ENCODE results near the gene ATF6.

Gene ATF6

DNA sequence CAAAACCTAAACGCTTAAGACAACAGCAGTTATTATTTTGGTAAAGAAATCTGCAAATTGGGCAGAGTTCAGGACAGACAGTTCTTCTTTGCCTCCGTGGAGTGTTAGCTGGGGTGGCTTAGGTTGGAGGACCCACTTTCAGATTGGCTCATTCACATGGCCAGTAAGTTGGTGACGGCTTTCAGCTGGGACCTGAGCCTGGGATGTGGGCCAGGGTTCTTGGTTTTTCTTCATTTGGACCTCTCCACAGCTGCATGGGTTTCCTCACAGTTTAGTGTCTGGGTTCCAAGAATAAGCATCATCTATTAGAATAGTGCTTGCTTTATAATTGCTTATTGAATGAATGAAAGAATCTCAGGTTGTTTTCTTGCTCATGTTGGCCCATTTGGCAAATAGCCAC lies 72.2 kb downstream of the ATF6 start:
- DNase-seq, result no peak

- DNase-seq, result no peak
These were observed 72.8 kb downstream of the ATF6 start for GRCh38 chr1:161838885-161839284.

DNA sequence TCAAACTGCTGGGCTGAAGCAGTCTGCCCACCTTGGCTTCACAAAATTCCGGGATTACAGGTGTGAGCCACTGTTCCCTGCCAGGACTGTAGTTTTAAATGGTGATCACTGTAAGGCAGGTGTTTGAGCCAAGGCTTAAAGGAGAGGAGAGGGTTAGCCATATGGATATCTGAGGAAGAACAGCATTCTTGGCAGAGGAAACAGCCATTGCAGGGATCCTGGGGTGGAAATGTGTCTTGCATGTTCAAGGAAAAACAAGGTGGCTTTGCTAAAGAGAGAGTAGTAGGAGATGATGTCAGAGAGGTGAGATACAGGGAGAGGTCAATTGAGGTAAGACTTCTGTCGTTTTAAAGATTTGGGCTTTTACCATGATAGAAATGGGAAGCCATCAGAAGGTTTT lies 73.5 kb downstream of the ATF6 start:
- no peak for DNase-seq

DNA sequence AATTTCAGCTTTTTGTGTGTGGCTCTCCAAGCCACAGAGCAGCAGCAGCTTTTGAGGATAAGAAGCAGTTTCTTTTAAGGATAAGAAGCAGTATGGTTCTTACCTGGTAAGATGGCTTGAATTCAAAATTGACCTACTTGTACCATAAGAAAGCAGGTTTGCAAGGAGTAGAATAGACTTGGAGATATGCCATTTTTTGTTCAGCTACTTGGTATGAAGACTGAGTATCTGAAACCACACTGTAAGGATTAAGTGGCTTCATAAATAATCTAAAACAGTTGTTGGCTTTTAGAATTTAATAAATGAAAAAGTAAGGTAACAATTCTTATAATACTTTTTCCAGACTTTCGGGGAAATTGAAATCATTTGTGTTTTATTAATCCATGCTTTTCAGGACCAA lies 74.2 kb downstream of the ATF6 start:
- DNase-seq, result no peak

GRCh38 chr1:161843156-161843555 lies 77.0 kb downstream of the ATF6 start:
- DNase-seq, result no peak

DNA sequence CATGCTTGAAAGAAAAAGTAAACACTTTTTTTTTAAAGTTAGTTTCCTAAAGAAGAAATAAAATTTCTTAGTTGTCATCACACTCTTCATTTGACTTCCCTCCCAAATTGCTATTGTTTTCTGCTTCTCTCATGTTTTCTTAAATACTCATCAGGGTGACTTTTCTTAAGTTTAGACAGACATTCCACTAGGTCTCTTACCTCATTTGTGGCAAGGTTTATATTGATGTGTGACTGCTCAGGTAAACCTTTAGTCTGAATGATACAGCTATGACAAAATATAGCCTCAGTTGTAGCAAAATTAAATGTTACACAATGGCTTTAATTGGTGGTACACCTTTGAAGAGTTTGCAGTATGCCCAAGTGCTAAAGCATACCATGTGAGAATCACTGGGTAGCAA lies 78.6 kb downstream of the ATF6 start:
- DNase-seq, result no peak

GRCh38 chr1:161848676-161849075 lies 82.6 kb downstream of the ATF6 start:
- no peak for DNase-seq

- DNase-seq, result no peak
These were observed 83.4 kb downstream of the ATF6 start for GRCh38 chr1:161849518-161849917.

DNA sequence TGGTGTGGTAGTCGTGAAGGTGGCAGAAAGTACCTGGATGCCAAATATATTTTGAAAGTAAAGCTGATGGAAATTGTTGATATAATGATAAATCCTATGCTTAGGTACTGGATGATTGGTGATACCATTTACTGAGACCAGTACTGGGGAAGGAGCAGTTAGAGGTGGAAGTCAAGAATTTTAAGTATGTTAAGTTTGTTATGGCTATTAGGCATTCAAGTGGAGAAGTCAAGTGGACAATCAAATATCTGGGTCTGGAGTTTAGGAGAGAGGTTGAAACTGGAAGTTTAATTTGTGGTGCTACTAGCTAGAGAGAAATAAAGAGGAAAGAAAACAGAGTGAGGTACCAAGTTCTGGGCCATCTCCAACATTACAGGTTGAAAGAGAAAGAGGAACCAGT lies 89.1 kb downstream of the ATF6 start:
- no peak for DNase-seq

DNA sequence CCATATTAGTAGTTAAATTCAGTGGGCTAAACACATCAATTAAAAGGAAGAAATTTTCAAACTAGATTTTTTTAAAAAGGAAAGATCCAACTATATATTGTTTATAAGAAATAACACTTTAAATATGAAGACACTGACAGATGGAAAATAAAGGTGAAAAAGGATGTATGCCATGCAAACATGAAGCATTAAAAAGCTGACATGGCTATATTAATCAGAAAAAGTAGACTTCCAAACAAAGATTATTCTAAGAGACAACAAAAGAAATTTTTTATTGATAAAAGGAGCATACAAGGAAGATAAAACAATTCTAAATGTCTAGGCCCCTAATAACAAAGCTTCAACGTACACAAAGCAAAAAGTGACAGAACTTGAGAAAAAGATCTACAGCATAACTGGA lies 92.2 kb downstream of the ATF6 start:
- DNase-seq, result no peak

- no peak for DNase-seq
These were observed 97.4 kb downstream of the ATF6 start for GRCh38 chr1:161863549-161863948.

GRCh38 chr1:161864577-161864976 lies 98.5 kb downstream of the ATF6 start:
- DNase-seq, result no peak

- no peak for DNase-seq
These were observed 100.1 kb downstream of the ATF6 start for GRCh38 chr1:161866241-161866640.

GRCh38 chr1:161868832-161869231 lies 102.7 kb downstream of the ATF6 start:
- no peak for DNase-seq

DNA sequence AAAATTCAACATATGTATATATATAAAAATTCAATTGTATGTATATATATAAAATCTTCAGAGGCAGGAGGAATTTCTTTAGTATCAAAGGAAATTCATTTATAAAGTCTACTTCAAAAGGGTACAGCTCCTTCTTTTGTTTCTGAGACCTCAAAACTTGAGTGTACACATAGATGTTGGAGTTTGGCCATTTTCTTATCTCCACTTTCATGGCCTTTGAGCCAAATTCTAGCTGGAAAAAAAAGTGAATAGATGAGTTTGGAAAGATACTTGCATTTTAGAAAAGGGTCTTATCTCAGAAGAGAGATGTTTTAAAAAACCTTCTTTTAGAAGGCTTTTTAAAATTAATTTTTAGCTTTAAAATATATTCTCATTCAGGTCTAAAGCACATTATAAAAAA lies 103.2 kb downstream of the ATF6 start:
- no peak for DNase-seq

- DNase-seq, result no peak
These were observed 106.4 kb downstream of the ATF6 start for GRCh38 chr1:161872506-161872905.

DNA sequence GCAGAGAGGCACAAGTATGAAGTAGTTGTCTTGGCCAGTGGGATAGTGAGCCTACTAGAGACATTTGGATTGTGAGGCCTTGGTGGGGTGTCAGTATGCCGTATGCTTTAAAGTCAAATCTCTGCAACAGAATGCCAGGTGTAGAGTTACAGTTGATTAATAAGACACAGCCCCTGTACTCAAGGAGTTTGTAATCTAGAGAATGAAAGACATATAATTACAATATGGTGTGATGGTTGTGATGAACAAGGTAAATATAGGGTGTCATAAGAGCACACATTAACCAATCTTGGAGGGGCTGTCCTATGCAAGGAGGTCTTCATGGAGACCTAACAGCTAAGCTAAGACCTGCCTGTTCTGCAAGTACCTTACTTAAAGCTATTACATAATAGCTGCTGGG lies 113.1 kb downstream of the ATF6 start:
- DNase-seq, result no peak

DNA sequence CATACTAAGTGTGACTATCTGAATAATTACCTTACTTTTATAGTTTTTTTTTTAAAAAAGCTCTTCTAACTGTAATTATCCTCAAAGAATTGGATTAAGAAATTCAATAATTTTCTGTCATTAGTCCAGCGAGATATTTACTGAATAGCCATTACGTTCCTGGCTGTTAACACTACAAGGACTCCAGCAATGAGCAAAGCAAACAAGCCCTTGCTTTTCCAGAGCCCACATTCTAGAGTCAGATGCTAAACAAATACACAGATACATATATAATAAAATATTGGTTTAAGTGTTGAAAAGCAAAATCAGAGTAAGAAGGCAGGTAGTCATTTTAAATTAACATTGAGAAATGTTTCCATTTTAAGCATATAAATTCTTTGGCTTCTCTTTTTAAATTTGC lies 118.4 kb downstream of the ATF6 start:
- no peak for DNase-seq

GRCh38 chr1:161885003-161885402 lies 118.9 kb downstream of the ATF6 start:
- DNase-seq, result no peak

DNA sequence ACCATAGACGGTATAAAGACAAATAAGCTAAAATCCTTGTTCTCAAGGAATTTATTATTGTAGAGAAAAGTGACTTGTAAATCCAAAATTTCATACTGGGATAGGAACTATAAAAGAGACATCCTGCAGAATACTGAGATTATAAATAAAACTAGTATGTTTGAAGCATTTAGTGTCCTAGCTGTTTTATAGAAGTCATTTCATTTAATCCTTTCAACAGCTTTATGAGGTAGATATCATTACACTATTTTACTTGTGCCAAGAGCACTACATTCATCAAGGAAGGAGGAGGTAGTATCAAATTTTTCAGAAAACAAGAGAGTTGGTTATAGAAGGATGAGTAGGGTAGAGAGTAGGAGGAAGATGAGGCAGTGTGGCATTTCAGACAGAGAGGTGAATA lies 119.6 kb downstream of the ATF6 start:
- no peak for DNase-seq

DNA sequence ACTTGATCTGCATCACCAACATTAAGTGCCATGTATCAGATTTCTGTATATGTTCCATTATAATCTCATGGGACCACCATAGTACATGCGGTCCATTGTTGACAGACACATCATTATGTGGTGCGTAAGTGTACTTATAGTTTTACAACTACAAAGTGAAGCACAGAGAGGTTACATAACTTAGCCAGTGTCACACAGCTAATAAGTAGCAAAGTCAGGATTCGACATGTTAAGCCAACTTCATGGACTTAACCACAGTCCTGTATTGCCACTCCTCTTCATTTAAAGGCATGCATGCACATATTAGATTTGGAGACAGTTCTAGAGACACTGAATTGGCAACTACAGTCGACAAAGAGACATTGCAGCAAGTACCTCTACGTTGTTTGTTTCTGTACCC lies 120.5 kb downstream of the ATF6 start:
- DNase-seq, result no peak

- DNase-seq, result no peak
These were observed 121.7 kb downstream of the ATF6 start for GRCh38 chr1:161887730-161888287.

DNA sequence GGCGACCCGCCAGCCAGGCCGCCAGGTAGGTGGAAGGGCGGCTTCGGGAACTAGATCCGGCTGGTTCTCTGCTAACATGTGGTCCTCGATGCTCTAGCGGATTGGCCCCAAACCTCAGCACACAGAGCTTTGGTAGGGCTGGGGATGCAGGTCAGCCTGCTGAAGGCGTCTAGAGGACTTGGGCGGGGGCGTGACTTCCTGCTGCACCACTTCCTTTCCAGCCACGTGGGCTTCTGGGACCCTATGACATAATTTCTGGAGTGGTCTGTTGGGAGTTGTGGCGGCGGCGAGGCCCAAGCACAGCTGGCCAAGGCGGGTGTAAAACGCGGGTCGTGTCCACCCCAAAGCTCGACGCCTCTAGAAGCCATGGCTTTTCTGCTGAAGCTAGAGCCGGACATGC lies 124.5 kb downstream of the ATF6 start:
- DNase-seq, result no peak

DNA sequence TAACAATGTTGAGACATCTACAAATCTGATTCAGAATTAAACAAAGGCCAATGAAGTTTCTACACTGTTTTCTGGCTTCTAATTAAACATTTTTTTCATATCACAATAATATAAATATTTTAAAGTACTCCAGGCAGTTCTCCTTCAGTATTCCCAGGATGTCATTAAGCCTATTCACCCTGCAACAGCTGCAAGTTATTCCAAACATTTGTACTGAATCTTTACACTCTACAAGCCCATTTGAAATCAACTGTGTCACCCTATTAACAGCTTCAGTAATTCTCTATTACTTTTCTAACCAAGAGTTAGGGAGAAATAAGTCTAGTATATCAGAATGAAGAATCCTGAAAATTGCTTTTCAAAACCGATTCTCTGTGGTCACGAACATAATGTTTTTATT lies 133.0 kb downstream of the ATF6 start:
- no peak for DNase-seq

- DNase-seq, result no peak
These were observed 134.0 kb downstream of the ATF6 start for GRCh38 chr1:161900160-161900559.

- no peak for DNase-seq
These were observed 136.1 kb downstream of the ATF6 start for GRCh38 chr1:161902182-161902581.
